K562 (cell line): Measurements from ENCODE around the gene RGS13. TPM values are rescaled to one million over a fixed set of nuclear protein-coding genes. Genes with fewer than 3 reads are reported as not detected.

Experiments used
- ATAC-seq: fragments of 200-7000 bp; cut with Tn5 transposase; 3 replicates; pipeline ENCODE4 v1.9.1; 2020; ENCODE audit warnings: moderate library complexity
- BruUV-seq: library from RNA; stranded (reverse); fragments of 400-500 nt; replicated peaks from 2 replicates; lab custom pipeline; 2021; lab: Mats Ljungman, UMichigan
- CTCF ChIA-PET: fragments of 300-600 bp; formaldehyde crosslinking; extraction: SDS; loops from one replicate; lab custom pipeline; 2021; ENCODE audit warnings: low intra/inter-chr PET ratio; lab: Yijun Ruan, JAX
- POLR2A ChIA-PET: fragments of 300-600, 350-650 bp; sonication (Branson Sonifier 250); formaldehyde crosslinking; extraction: SDS; loops from one replicate; lab custom pipeline; 2021; ENCODE audit warnings: antibody characterized with exemption, inconsistent platforms; lab: Yijun Ruan, JAX
- DNase-seq, 4 experiments: peaks; one replicate each; pipeline versions ENCODE4 v3.0.0 to v3.0.0-alpha.2; 2011 to 2018; ENCODE audit warnings: low spot score in 3 of 4, mixed read lengths in 3 of 4; ENCODE audit errors: extremely low read depth in 1 of 4
- FAIRE-seq: peaks from 2 replicates; lab custom pipeline; 2011; peaks lifted over from hg19 to GRCh38; lab: Jason Lieb, UNC
- H2AFZ ChIP-seq: 2 replicates; pipeline ENCODE4 v1.6.0; 2011; ENCODE audit warnings: low read depth, low read length, control low read depth, inconsistent platforms
- H3K27ac ChIP-seq: fragments of 200-600 bp; 3 replicates; pipeline ENCODE4 v1.8.0; 2011; ENCODE audit warnings: low read depth, mild to moderate bottlenecking, control low read depth, inconsistent platforms, low read length, moderate library complexity, mixed read lengths; ENCODE audit errors: extremely low read depth
- H3K27me3 ChIP-seq, 2 experiments: fragments of 300-600 bp in 1 of 2; 2 replicates in 1 of 2; 3 replicates in 1 of 2; pipeline versions ENCODE4 v1.6.0 to v1.8.0; 2011; ENCODE audit warnings: inconsistent platforms in 2 of 2, low read length in 2 of 2, mild to moderate bottlenecking in 1 of 2, mixed read lengths in 1 of 2, moderate library complexity in 1 of 2; ENCODE audit not compliant: control insufficient read depth in 2 of 2, insufficient read depth in 2 of 2
- H3K36me3 ChIP-seq: fragments of 300-600 bp; 3 replicates; pipeline ENCODE4 v1.8.0; 2011; ENCODE audit warnings: mild to moderate bottlenecking, low read length, inconsistent platforms; ENCODE audit not compliant: control insufficient read depth, insufficient read depth
- H3K4me1 ChIP-seq, 2 experiments: fragments of 200-600 bp in 1 of 2; replicated peaks in 1 of 2; 2 replicates in 1 of 2; 3 replicates in 1 of 2; pipeline versions ENCODE4 v1.5.1 to v1.8.0; 2011; ENCODE audit warnings: inconsistent platforms in 2 of 2, low read length in 2 of 2, mild to moderate bottlenecking in 1 of 2, mixed read lengths in 1 of 2, moderate library complexity in 1 of 2; ENCODE audit not compliant: control insufficient read depth in 2 of 2, insufficient read depth in 2 of 2
- H3K4me2 ChIP-seq: 2 replicates; pipeline ENCODE4 v1.6.1; 2011; ENCODE audit warnings: low read length, control low read depth, inconsistent platforms, mixed read lengths; ENCODE audit not compliant: insufficient read depth
- H3K4me3 ChIP-seq: fragments of 200-600 bp; sonication (generic), shearing (Covaris generic); 2 replicates; pipeline ENCODE4 v1.5.1; 2016; ENCODE audit warnings: control low read depth, inconsistent platforms
- H3K79me2 ChIP-seq: fragments of 200-600 bp; 3 replicates; pipeline ENCODE4 v1.8.0; 2011; ENCODE audit warnings: low read length, inconsistent platforms; ENCODE audit not compliant: control insufficient read depth, insufficient read depth
- H3K9ac ChIP-seq, 2 experiments: 2 replicates each; pipeline versions ENCODE4 v1.6.0 to v1.6.1; 2011; ENCODE audit warnings: low read depth in 2 of 2, low read length in 2 of 2, control low read depth in 1 of 2, inconsistent platforms in 1 of 2, mild to moderate bottlenecking in 1 of 2, mixed read lengths in 1 of 2; ENCODE audit not compliant: insufficient read depth in 1 of 2
- H3K9me1 ChIP-seq: one replicate; pipeline ENCODE4 v1.6.0; 2011; ENCODE audit warnings: inconsistent platforms, mild to moderate bottlenecking, low read length, moderate library complexity; ENCODE audit not compliant: control insufficient read depth, insufficient read depth
- H3K9me3 ChIP-seq: replicated peaks from 2 replicates; pipeline ENCODE4 v1.5.1; 2011; ENCODE audit warnings: low read depth, low read length, inconsistent platforms; ENCODE audit not compliant: control insufficient read depth, insufficient read depth
- H4K20me1 ChIP-seq: replicated peaks from 2 replicates; pipeline ENCODE4 v1.6.1; 2011; ENCODE audit warnings: low read length, inconsistent platforms, mixed read lengths; ENCODE audit not compliant: control insufficient read depth, insufficient read depth
- FOXJ2 ChIP-seq: fragments of 200-800 bp; sonication (Bioruptor generic); IDR thresholded peaks from 2 replicates; pipeline ENCODE4 v1.6.1; 2016; ENCODE audit warnings: missing genetic modification characterization, missing compliant biosample characterization
- MECOM ChIP-seq: fragments of 250-450 bp; sonication (Bioruptor Pico); IDR thresholded peaks from 2 replicates; pipeline ENCODE4 v1.8.0; 2022; ENCODE audit warnings: inconsistent platforms
- SOX6 ChIP-seq: fragments of 450-650 bp; IDR thresholded peaks from 2 replicates; pipeline ENCODE4 v1.6.1; 2014; ENCODE audit warnings: mild to moderate bottlenecking
- WGBS: fragments of 100-300 bp; shearing (Covaris generic); methylation state at CpG from one replicate; pipeline ENCODE4 v1.1.6; 2016; ENCODE audit warnings: low coverage, mixed read lengths; ENCODE audit not compliant: insufficient coverage; ENCODE audit errors: missing lambda C conversion rate; 5-methylcytosine and 5-hydroxymethylcytosine counted together
- in situ Hi-C: fragments of 300-500 bp; cut with MboI; formaldehyde crosslinking; loops from 4 replicates; pipeline ENCODE4 v1.15.0; 2018; ENCODE audit warnings: inconsistent platforms, mixed read lengths
- intact Hi-C: fragments of 100-400 bp; cut with micrococcal nuclease; formaldehyde crosslinking; loops from 2 replicates; pipeline ENCODE4 v1.14.2; 2022
- polyA plus RNA-seq, 8 experiments: library from polyadenylated mRNA; depleted of rRNA in 4 of 8; stranded (reverse) in 5 of 8; unstranded in 3 of 8; fragments of >200 nt; fragmentation: Nextera tagmentation in 2 of 8; fragmentation: Illumina TruSeq in 1 of 8; extraction: Ambion mirVana in 2 of 8; extraction: Trizol in 1 of 8; gene quantifications; 2 replicates each; pipeline versions ENCODE4 v1.2.1 to v1.2.3, GENCODE V29; 2011 to 2014; ENCODE audit warnings: inconsistent platforms in 1 of 8, missing spikeins in 1 of 8
- total RNA-seq, 7 experiments: library from RNA; depleted of rRNA in 6 of 7; stranded (reverse); fragments of >200 nt in 6 of 7; fragmentation: Illumina TruSeq in 2 of 7; extraction: Trizol in 2 of 7; gene quantifications; 2 replicates each; pipeline versions ENCODE4 v1.2.1 to v1.2.3, GENCODE V29; 2011 to 2021; ENCODE audit warnings: low replicate concordance in 1 of 7
- TF ChIP-seq, protein P1 (sequence below): fragments of 250-450 bp; sonication (Bioruptor Pico); IDR thresholded peaks from 2 replicates; pipeline ENCODE4 v1.4.0; 2020

Gene RGS13
- total and polyA plus RNA-seq, 9 of the 15 experiments (the other 6 are each of a cell fraction or from before 2014, with no cell fraction given) = not detected

DNA sequence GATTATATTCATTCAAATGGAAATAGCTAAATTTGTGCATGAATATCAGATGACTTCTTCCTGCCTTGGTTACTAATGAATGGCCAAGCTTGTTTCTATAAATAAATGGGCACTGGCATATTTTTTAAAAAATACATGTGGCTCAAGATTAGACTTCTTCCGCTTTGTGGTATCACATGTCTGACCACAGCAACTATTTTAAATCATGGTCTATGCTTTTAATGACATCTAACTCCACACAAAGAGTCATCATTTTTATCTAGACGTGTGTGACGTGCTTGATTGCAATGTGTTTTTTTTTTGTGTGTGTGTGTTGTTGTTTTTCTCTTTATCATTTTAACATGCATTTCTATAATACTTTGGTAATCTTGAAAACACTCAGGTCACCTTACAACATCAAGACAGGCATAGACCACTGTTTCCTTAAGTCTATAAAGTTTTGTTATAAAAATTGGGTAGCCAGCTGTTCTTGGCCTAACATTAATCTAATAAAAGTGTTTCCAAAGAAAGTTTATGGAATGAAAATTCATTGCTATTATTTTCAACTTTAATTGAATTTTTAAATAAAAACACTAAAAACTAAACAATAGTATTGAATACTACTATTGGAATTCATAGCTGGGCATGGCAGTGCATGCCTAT is 30.8 kb upstream of the RGS13 start:
- no peaks in the 10 kb centered on the region; the same call in 1 of the 2 replicates for H3K9me3 ChIP-seq
- no peak overlapping the region for H3K4me3 ChIP-seq
- no peak for FAIRE-seq
- no peaks in the 10 kb centered on the region for H3K27me3 ChIP-seq
- no peaks in the 10 kb centered on the region for H3K36me3 ChIP-seq
- WGBS = 1% methylated on average over 3 of the region's 3 CpGs
- ChIA-PET CTCF (no interaction called here), POLR2A (no interaction called here)
- intact Hi-C loops (no loop called here), in situ Hi-C loops (no loop called here)
- no peak overlapping the region for H2AFZ ChIP-seq
- TF ChIP-seq FOXJ2 = no peak
- no peak for TF ChIP-seq SOX6
- TF ChIP-seq, protein P1, sequence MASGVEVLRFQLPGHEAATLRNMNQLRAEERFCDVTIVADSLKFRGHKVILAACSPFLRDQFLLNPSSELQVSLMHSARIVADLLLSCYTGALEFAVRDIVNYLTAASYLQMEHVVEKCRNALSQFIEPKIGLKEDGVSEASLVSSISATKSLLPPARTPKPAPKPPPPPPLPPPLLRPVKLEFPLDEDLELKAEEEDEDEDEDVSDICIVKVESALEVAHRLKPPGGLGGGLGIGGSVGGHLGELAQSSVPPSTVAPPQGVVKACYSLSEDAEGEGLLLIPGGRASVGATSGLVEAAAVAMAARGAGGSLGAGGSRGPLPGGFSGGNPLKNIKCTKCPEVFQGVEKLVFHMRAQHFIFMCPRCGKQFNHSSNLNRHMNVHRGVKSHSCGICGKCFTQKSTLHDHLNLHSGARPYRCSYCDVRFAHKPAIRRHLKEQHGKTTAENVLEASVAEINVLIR (CRISPR knock-in tag) = peak; percentile 42; the same call in 1 of the 2 replicates
- no peaks in the 10 kb centered on the region for H3K4me1 ChIP-seq
- no peaks in the 10 kb centered on the region for H4K20me1 ChIP-seq
- no peak for ATAC-seq
- no peak overlapping the region for H3K27ac ChIP-seq
- H3K9me1 ChIP-seq = no peaks in the 10 kb centered on the region
- H3K9ac ChIP-seq = no peak overlapping the region
- DNase-seq = no peak
- BruUV-seq = no TSS peak
- H3K4me2 ChIP-seq = no peak overlapping the region
- H3K79me2 ChIP-seq = no peaks in the 10 kb centered on the region

DNA sequence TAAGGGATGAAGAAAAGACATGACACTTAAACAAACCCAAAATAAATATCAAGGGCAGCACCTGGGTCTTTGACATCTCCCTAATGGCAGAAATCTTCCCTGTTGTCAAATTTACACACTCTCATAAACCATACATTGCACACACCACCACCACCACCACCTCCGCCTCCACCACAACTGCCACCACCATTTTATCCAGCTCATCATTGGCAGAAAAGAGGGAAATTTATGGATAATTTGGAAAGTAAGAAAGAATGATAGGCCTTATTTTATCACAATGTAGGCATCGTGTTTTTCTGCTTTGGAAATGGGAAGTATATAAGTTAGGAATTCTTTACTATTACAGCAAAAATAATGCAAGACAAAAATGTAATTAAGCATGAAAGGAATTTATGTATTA is 27.3 kb upstream of the RGS13 start:
- 0% methylated on average over 2 of the region's 2 CpGs for WGBS

More for the DNA sequence above, 27.3 kb upstream of the RGS13 start:
- Histone ChIP-seq H3K9me1 (no peaks in the 10 kb centered on the region), H3K4me3 (no peak overlapping the region), H3K27ac (no peak overlapping the region), H3K79me2 (no peaks in the 10 kb centered on the region), H3K9me3 (no peaks in the 10 kb centered on the region; the same call in 1 of the 2 replicates), H3K36me3 (no peaks in the 10 kb centered on the region), H3K4me2 (no peak overlapping the region), H4K20me1 (no peaks in the 10 kb centered on the region), H2AFZ (no peak overlapping the region), H3K27me3 (no peaks in the 10 kb centered on the region), H3K4me1 (no peaks in the 10 kb centered on the region), H3K9ac (no peak overlapping the region)
- FAIRE-seq = no peak
- intact Hi-C loops = no loop called here
- DNase-seq = no peak
- ChIA-PET CTCF (no interaction called here), POLR2A (no interaction called here)
- no peak for ATAC-seq
- BruUV-seq = no TSS peak
- in situ Hi-C loops = no loop called here
- TF ChIP-seq MECOM (CRISPR knock-in tag) = no peak
